ENCODE measurements around the gene MAP3K20. TPM values are rescaled to one million over a fixed set of nuclear protein-coding genes. Genes with fewer than 3 reads are reported as not detected.

MAP3K20 gene
- total and polyA plus RNA-seq, 2 donors (not counting 3 experiments of a cell fraction or from before 2014, with no cell fraction given): 7.8 to 31.5 TPM

DNA sequence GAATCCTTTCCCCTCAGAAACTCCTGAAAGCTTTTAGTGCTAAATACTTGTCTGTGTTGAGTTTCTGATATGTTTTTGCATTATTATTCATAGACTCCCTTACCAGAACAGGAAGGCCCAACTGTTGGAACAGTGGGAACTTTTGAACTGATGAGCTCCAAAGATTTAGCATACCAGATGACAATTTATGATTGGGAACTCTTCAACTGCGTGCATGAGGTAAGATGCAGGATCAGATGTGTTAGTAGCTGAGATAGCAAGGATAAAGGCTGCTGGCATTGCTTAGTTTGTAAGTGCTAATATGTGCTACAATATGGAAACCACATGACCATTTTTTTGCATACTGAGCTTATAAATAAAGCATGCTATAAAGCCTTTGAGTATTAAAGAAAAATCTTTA is 49.2 kb upstream of the MAP3K20 start:
- Histone ChIP-seq H3K4me2 (ENCODE audit: insufficient read depth, low read length) (no peak overlapping the region), H3K4me3 (replicated peaks in 1 of 3; ENCODE audit: insufficient read depth in 1 of 3, low read depth in 1 of 3, low read length in 3 of 3) (no peak overlapping the region), H3K9ac (replicated peaks; ENCODE audit: extremely low read depth, insufficient read depth, low read length) (no peak overlapping the region), H3K9me3 (replicated peaks; ENCODE audit: control insufficient read depth, insufficient read depth, low read length) (no peaks in the 10 kb centered on the region), H3K79me2 (ENCODE audit: control insufficient read depth, insufficient read depth, low read length) (no peaks in the 10 kb centered on the region), H3K4me1 (ENCODE audit: control insufficient read depth, extremely low read depth, insufficient read depth, low read length) (no peaks in the 10 kb centered on the region), H3K9me1 (replicated peaks; ENCODE audit: control insufficient read depth, extremely low read depth, insufficient read depth, low read length) (no peaks in the 10 kb centered on the region), H3K27me3 (ENCODE audit: control insufficient read depth in 2 of 2, insufficient read depth in 2 of 2, low read length in 2 of 2) (peaks cover 0 to 2% of the 10 kb centered on the region in 2 experiments), H3K27ac (ENCODE audit: insufficient read depth, low read depth, low read length) (no peak overlapping the region), H4K20me1 (replicated peaks; ENCODE audit: control insufficient read depth, extremely low read depth, insufficient read depth, low read length) (no peaks in the 10 kb centered on the region), H3K36me3 (ENCODE audit: control insufficient read depth in 2 of 2, extremely low read depth in 1 of 2, insufficient read depth in 2 of 2, low read length in 2 of 2) (peaks cover 0 to 5% of the 10 kb centered on the region in 2 experiments), H2AFZ (ENCODE audit: low read depth, low read length) (no peak overlapping the region)
- TF ChIP-seq, protein P1, sequence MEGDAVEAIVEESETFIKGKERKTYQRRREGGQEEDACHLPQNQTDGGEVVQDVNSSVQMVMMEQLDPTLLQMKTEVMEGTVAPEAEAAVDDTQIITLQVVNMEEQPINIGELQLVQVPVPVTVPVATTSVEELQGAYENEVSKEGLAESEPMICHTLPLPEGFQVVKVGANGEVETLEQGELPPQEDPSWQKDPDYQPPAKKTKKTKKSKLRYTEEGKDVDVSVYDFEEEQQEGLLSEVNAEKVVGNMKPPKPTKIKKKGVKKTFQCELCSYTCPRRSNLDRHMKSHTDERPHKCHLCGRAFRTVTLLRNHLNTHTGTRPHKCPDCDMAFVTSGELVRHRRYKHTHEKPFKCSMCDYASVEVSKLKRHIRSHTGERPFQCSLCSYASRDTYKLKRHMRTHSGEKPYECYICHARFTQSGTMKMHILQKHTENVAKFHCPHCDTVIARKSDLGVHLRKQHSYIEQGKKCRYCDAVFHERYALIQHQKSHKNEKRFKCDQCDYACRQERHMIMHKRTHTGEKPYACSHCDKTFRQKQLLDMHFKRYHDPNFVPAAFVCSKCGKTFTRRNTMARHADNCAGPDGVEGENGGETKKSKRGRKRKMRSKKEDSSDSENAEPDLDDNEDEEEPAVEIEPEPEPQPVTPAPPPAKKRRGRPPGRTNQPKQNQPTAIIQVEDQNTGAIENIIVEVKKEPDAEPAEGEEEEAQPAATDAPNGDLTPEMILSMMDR (IDR thresholded peaks at IDR 0.05; ENCODE audit: extremely low read depth in 1 of 2, insufficient read depth in 1 of 2, low read depth in 1 of 2, low read length in 2 of 2): no peak
- no peak for TF ChIP-seq JUN (IDR thresholded peaks at IDR 0.05; ENCODE audit: borderline replicate concordance, insufficient read depth, insufficient read length, low read depth)
- no peak for TF ChIP-seq FOS (IDR thresholded peaks at IDR 0.05; ENCODE audit: borderline replicate concordance, insufficient read depth, low read length)
- no peak for TF ChIP-seq POLR2A (IDR thresholded peaks at IDR 0.05; ENCODE audit: low read depth, low read length)
- no peak for TF ChIP-seq EZH2 (IDR thresholded peaks at IDR 0.05; ENCODE audit: borderline replicate concordance, low read depth, low read length, severe bottlenecking)
- no peak for TF ChIP-seq POLR2AphosphoS5 (IDR thresholded peaks at IDR 0.05; ENCODE audit: insufficient read depth, low read depth, low read length)
- TF ChIP-seq, protein P2, sequence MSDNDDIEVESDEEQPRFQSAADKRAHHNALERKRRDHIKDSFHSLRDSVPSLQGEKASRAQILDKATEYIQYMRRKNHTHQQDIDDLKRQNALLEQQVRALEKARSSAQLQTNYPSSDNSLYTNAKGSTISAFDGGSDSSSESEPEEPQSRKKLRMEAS (IDR thresholded peaks at IDR 0.05; ENCODE audit: insufficient read depth, insufficient read length): no peak
- TF ChIP-seq GATA2 (IDR thresholded peaks at IDR 0.05; ENCODE audit: insufficient read depth, insufficient read length, low read depth, low read length): no peak
- TF ChIP-seq MYC (IDR thresholded peaks at IDR 0.05; ENCODE audit: low read depth, low read length): no peak
- DNase-seq (ENCODE audit: low read depth, low spot score) (no peak), FAIRE-seq (no peak)
- intact Hi-C loops (cut with micrococcal nuclease) (loop anchor here (2.0 to 5.0 kb wide), 2 partner anchors 376 to 1316 kb away; no protein-coding TSS in a partner anchor), dilution Hi-C loops (cut with MboI; ENCODE audit: extremely low pct_ligation_motif_present, low sequenced_read_pairs) (no loop called here)
- CTCF ChIA-PET: interaction anchor here (0.5 to 14.3 kb wide), 39 partner anchors 9 to 1318 kb away, joined by 3 to 493 read pairs (median 4); partner anchors contain the start of gene CDCA7
- BruUV-seq (replicated peaks): no TSS peak
- POLR2A ChIA-PET: no interaction called here
